Neuron (in vitro differentiated cells): Measurements from ENCODE around the gene JPH3.

ENCODE experiments used
- H2AFZ ChIP-seq: one replicate; pipeline ENCODE4 v1.6.1; 2013; ENCODE audit warnings: low read depth, mild to moderate bottlenecking, inconsistent platforms, low read length, moderate library complexity
- H3K27me3 ChIP-seq: one replicate; pipeline ENCODE4 v1.6.1; 2013; ENCODE audit warnings: low read length; ENCODE audit not compliant: insufficient read depth
- H3K36me3 ChIP-seq: one replicate; pipeline ENCODE4 v1.6.1; 2013; ENCODE audit warnings: low read length; ENCODE audit not compliant: insufficient read depth
- H3K4me1 ChIP-seq: one replicate; pipeline ENCODE4 v1.6.1; 2013; ENCODE audit warnings: low read length; ENCODE audit not compliant: insufficient read depth
- H3K4me3 ChIP-seq: 2 replicates; pipeline ENCODE4 v1.5.1; 2013; ENCODE audit warnings: mild to moderate bottlenecking, low read length, moderate library complexity
- H3K9me3 ChIP-seq: one replicate; pipeline ENCODE4 v1.6.1; 2013; ENCODE audit warnings: low read length

Gene JPH3

DNA sequence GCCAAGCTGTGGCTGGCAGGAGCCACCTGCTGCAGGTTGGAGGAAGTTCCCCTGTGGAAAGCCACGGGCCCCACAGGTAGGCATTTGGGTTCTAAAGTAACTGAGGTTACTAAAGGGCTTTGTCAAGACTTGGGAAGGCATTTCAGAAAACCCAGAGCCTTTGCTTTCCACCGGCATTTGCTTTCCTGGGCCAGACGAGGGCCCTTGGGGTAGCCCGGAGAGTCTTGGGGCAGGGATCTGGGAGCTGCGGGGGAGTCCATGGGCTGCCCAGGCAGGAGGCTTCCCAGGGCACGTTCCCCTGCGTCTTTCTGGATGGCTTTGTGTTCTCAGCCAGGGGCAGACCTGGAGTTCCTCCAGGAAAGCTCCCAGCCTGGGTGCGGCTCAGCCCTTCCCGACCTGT is 43.5 kb downstream of the JPH3 start:
- no peak overlapping the region for H3K4me3 ChIP-seq
- no peaks in the 10 kb centered on the region for H3K4me1 ChIP-seq
- no peaks in the 10 kb centered on the region for H3K36me3 ChIP-seq
- H3K9me3 ChIP-seq = no peaks in the 10 kb centered on the region
- H3K27me3 ChIP-seq = peaks cover 4% of the 10 kb centered on the region
- H2AFZ ChIP-seq = no peak overlapping the region

DNA sequence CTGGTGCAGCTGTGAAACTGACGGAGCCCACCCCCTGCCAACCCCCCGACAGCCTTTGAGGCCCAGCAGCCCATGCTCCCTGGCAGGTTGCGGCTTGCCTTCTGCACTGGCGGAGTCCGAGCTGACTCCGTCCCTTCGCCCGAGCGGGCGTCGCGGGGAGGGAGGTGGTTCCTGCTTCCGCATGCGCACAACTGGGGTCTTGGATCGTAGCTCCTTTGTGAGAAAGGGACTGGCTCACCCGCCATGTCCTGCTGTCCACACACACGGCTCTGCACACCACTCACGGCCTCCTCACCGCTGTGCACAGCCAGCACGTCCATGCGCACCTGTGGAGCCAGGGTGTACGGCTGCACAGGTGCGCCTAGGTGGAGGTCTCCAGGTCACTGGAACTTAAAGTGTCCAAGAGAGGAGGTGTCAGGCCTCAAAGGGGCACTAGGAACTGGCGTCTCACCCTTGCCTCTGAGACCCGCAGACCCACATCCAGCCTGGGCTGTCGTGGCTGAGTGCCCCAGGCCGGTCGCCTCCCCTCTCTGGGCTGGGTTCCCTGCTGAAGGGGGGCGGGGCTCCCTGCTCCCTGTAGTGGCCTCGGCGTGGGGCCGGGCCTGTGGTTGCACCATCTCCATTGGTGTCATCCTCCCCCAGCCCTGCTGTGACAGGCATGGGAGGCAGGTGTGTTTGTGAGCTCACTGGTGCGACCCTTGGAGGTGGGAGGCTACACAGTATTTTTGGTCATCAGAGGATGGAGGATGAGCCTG is 45.3 kb downstream of the JPH3 start:
- no peak overlapping the region for H3K4me3 ChIP-seq
- H3K27me3 ChIP-seq = no peaks in the 10 kb centered on the region
- H3K9me3 ChIP-seq = no peaks in the 10 kb centered on the region
- H3K4me1 ChIP-seq = no peaks in the 10 kb centered on the region
- H2AFZ ChIP-seq = no peak overlapping the region
- H3K36me3 ChIP-seq = no peaks in the 10 kb centered on the region

DNA sequence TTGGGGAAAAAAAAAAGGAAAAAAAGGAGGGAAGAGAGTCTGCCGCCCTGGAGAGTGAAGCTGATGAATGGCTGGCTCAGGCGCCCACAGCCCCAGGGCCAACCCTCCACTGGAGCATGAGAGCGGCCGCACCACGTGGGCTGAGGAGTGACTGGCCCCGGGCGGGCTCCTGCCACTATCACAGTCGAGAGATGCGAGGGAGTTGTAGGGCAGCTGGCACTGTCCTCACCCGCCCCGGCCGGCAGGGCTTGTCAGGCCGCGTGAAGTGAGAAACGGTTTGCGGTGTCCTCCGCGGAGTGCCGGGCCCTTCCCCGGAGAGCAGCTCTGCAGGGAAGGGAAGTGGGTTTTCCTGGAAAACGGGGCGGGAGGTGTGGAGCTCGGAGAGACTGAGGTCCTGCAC is 45.9 kb downstream of the JPH3 start:
- no peaks in the 10 kb centered on the region for H3K9me3 ChIP-seq
- no peaks in the 10 kb centered on the region for H3K36me3 ChIP-seq
- H2AFZ ChIP-seq = no peak overlapping the region
- no peaks in the 10 kb centered on the region for H3K4me1 ChIP-seq
- no peaks in the 10 kb centered on the region for H3K27me3 ChIP-seq
- H3K4me3 ChIP-seq = no peak overlapping the region

DNA sequence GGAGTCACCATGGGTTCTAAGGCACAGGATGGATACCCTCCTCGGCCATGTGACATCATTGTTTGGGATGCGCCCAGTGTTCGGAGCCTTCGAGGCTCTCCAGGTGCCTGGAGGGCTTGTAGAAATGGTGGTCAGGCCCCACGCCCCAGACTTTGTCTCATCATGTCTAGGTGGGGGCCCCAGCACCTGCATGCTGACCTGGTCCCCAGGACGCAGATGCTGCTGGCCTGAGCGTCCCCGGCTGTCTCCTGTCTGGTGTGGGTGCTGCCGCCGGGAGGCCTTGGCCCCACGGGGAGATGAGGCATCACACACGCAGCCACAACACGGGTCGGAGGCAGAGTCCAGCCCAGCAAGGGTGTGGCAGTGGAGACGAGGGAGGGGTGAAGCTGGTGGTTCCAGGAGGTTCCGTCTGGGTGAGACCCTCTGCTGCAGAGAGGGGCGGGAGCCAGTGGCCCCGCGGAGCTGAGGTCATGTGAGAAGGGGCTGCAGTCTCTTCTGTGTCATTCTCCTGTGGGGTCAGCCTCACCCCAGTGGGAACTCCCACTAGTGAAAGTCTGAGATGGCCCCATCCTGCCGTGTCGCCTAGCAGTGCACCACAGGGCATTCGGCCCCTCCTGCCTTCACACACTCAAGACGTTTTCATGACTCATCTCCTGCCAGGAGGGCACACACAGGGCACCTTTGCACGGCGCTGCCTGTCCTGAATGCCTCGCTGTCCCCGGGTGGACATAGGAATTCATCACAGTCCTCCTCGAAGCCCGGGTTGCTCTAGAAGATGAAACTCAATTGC is 46.6 kb downstream of the JPH3 start:
- Histone ChIP-seq H3K4me1 (no peaks in the 10 kb centered on the region), H3K4me3 (no peak overlapping the region), H2AFZ (no peak overlapping the region), H3K9me3 (no peaks in the 10 kb centered on the region), H3K36me3 (no peaks in the 10 kb centered on the region), H3K27me3 (no peaks in the 10 kb centered on the region)

DNA sequence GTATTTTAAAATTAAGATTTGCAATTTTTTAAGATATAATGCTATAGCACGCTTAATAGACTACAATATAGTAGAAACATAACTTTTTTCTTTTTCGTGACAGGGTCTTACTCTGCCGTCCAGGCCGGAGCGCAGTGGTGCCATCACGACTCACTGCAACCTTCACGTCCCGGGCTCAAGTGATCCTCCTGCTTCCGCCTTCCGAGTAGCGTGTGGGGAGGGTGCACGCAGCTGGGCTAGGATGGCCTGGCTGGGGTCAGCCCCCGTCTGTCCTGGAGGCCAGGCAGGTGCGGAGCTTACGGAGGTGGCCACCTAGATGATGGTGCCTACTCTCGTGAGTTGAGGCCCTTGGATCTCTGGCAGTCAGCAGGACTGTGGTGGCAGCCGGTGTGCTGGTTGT is 50.1 kb downstream of the JPH3 start:
- no peaks in the 10 kb centered on the region for H3K4me1 ChIP-seq
- H3K9me3 ChIP-seq = peaks cover 2% of the 10 kb centered on the region
- H2AFZ ChIP-seq = no peak overlapping the region
- no peak overlapping the region for H3K4me3 ChIP-seq
- no peaks in the 10 kb centered on the region for H3K36me3 ChIP-seq
- no peaks in the 10 kb centered on the region for H3K27me3 ChIP-seq

DNA sequence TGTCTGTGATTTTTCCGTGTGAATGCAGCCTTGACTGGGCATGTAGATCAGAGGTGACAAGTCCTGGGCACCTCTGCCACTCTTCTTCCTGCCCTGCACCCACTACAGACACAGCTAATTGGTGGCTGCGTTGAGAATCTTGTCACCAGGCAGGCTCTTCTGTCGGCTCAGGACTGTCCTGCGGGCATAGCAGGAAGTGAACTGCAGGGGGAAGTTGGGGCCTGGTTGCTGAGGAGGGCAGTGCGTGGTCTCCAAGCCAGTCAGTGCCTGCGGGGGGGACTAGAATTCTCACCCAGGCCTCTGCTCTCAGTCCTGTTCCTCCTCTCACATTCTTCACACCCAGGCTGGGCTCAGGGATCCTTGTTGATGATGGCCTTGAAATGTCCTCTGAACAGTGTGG is 50.5 kb downstream of the JPH3 start:
- H3K4me3 ChIP-seq = no peak overlapping the region
- no peak overlapping the region for H2AFZ ChIP-seq
- H3K4me1 ChIP-seq = no peaks in the 10 kb centered on the region
- peaks cover 4% of the 10 kb centered on the region for H3K9me3 ChIP-seq
- no peaks in the 10 kb centered on the region for H3K36me3 ChIP-seq
- no peaks in the 10 kb centered on the region for H3K27me3 ChIP-seq

DNA sequence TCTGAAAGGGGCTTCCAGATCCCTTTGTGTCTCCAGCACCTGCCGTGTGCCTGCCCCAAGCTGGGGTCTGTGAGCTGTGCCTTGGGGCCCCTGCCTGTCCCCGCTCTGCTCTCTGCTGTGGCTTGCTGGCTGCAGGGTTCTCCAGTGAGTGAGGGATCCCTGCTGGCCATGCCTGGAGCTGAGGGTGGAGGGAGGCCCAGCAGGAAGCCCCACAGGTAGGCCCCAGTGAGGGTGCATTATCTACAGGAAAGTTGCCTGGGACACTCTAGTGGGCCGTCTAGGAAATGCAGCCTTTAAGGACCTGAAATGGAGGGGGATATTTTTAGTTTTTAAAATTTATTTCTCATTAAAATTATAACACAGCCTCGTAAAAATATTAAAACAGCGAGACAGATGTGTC is 50.9 kb downstream of the JPH3 start:
- Histone ChIP-seq H3K27me3 (no peaks in the 10 kb centered on the region), H3K36me3 (no peaks in the 10 kb centered on the region), H3K4me1 (no peaks in the 10 kb centered on the region), H3K9me3 (peaks cover 6% of the 10 kb centered on the region), H3K4me3 (no peak overlapping the region), H2AFZ (no peak overlapping the region)

DNA sequence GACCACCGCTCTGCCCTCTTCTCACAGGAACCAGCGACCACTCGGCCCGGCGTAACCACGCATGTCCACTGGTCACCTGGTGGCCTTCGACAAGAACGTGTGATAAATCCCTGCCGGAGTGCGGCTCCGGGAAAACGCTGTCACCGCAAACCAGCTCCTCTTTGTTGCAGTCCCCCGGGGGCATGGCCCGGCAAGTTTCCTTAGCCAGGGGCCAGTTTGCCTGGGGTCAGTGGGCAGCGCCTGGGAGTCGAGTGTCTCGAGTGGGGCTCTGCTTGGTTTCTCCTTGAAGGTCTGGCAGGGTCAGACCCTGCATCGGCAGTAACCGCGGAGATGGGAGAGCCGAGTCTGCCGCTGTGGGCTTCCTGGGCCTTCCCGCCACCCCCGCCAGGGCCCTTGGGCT is 52.5 kb downstream of the JPH3 start:
- H3K9me3 ChIP-seq = peaks cover 6% of the 10 kb centered on the region
- H2AFZ ChIP-seq = no peak overlapping the region
- no peaks in the 10 kb centered on the region for H3K4me1 ChIP-seq
- H3K27me3 ChIP-seq = no peaks in the 10 kb centered on the region
- no peaks in the 10 kb centered on the region for H3K36me3 ChIP-seq
- H3K4me3 ChIP-seq = no peak overlapping the region

DNA sequence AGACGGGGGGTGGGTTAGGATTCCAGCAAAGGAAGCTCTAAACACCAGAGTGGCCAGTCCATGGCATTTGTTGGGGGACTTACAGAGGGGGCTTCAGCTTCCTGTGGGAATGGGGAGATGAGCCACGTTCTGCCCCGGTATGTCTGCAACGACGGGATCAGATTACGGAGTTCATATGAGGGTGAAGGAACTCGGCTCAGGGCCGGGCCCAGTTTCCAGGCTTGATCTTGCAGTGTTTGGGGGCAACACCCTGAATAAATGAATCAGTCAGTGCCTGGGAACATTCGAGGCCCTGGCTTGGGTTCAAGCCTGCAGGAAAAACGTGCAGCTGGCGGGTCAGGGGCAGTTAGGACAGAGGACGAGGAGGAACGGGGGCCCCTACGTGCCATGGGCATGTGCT is 54.0 kb downstream of the JPH3 start:
- H3K4me3 ChIP-seq = no peak overlapping the region
- H3K4me1 ChIP-seq = no peaks in the 10 kb centered on the region
- no peak overlapping the region for H2AFZ ChIP-seq
- no peaks in the 10 kb centered on the region for H3K27me3 ChIP-seq
- peaks cover 6% of the 10 kb centered on the region for H3K9me3 ChIP-seq
- no peaks in the 10 kb centered on the region for H3K36me3 ChIP-seq

DNA sequence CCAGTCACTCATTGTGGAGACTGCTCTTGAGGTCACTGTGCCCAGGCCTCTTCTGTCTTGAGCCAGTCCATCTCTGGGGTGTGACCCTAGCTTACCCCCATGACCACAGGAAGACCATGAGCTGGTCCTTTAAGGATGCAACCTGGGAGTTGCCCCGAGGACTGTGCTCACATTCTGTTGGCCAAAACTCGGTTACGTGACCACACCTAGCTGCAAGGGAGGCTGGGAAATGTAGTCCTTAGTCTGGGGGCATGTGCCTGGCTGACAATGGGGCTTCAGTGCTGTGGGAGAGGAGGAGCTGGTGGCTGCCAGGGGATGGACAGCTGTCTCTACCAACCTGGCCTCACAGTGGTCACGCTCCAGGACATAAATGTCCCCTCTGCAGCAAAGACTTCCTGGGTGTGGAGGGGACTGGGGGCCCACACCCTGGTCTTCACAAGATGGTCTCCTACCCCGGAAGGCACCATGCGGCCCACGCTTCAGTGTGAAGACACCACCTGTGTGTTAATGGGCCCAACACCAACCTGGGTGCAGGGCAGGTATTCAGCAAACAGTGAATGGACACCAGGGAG is 55.4 kb downstream of the JPH3 start:
- no peaks in the 10 kb centered on the region for H3K4me1 ChIP-seq
- no peaks in the 10 kb centered on the region for H3K36me3 ChIP-seq
- no peak overlapping the region for H2AFZ ChIP-seq
- peaks cover 6% of the 10 kb centered on the region for H3K9me3 ChIP-seq
- H3K4me3 ChIP-seq = no peak overlapping the region
- H3K27me3 ChIP-seq = no peaks in the 10 kb centered on the region

DNA sequence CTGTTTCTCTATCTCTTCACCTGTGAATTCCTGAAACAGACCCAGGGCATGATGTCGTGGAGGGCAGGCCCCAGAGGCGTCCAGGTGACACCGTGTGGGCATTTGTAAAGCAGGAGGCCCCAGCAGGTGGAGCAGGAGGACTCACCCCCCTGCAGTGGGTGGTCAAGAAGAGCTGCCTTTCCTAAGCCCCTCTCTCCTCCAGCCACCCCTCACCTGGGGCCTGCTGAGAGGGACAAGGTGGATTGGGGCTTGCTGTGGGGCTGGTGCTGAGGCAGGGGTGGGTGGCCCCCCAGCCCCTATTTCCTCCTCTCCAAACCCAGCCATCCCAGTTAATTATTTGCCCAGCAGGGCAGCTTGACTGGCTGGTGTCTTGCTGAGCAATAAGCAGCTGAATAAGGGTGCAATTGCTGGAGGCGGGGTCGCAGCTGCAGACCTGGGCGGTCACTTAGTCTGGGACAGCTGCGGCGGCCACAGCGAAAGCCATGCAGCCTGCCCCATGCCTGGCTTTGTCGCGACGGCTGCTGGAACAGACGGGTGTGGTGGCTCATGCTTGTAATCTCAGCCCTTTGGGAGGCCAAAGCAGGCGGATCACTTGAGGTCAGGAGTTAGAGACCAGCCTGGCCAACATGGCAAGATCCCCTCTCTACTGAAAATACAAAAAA is 56.4 kb downstream of the JPH3 start:
- H3K27me3 ChIP-seq = no peaks in the 10 kb centered on the region
- H3K4me3 ChIP-seq = no peak overlapping the region
- H3K36me3 ChIP-seq = no peaks in the 10 kb centered on the region
- no peak overlapping the region for H2AFZ ChIP-seq
- H3K9me3 ChIP-seq = peaks cover 6% of the 10 kb centered on the region
- H3K4me1 ChIP-seq = no peaks in the 10 kb centered on the region

DNA sequence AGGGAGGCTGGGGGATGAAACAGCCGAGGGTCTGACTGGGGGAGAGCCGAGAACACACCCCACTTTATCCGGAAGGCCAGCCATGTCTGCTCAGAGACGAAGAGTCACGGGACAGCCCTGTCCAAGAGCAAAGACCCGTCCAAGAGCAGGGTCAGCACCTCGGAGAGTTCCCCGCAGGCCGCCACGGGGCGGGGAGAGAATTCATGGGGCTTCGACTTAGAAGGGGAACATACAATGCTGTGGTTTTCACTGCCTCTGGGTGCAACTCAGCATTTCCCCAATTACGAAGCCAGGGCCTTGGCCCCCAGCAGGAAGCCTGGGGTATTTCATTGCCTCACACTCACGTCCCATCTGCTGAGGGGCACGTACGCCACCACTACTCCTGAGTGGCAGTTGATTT is 59.3 kb downstream of the JPH3 start:
- Histone ChIP-seq H3K9me3 (peaks cover 6% of the 10 kb centered on the region), H3K4me3 (no peak overlapping the region), H2AFZ (no peak overlapping the region), H3K36me3 (no peaks in the 10 kb centered on the region), H3K4me1 (no peaks in the 10 kb centered on the region), H3K27me3 (no peaks in the 10 kb centered on the region)
